Fibroblast of the aortic adventitia (primary cell): ENCODE data around the gene SH3TC2. TPM values are rescaled to one million over a fixed set of nuclear protein-coding genes. Genes with fewer than 3 reads are reported as not detected.

Experiments used
- DNase-seq: peaks from one replicate; pipeline ENCODE4 v3.0.0-alpha.2; 2010; ENCODE audit warnings: low read depth
- H3K4me3 ChIP-seq: 2 replicates; pipeline ENCODE4 v1.5.1; 2011; ENCODE audit warnings: low read depth, mild to moderate bottlenecking, control low read depth, low read length, moderate library complexity
- CTCF ChIP-seq: IDR thresholded peaks from 2 replicates; pipeline ENCODE4 v1.5.1; 2011; ENCODE audit warnings: mild to moderate bottlenecking, low read length, control low read depth, inconsistent platforms; ENCODE audit not compliant: insufficient read depth
- total RNA-seq: library from RNA; depleted of rRNA; stranded (reverse); fragments of >200 nt; gene quantifications from 2 replicates; pipeline ENCODE4 v1.2.3, GENCODE V29; 2012; ENCODE audit warnings: low replicate concordance

Gene SH3TC2
- total RNA-seq, 1 donor: 4.1 TPM

GRCh38 chr5:148965511-148966265, 97.2 kb downstream of the SH3TC2 start:
- no peak for TF ChIP-seq CTCF
- peak; percentile 81 for DNase-seq
- no peak overlapping the region for H3K4me3 ChIP-seq

GRCh38 chr5:148963664-148964063, 99.2 kb downstream of the SH3TC2 start:
- no peak for TF ChIP-seq CTCF
- H3K4me3 ChIP-seq: no peak overlapping the region
- no peak for DNase-seq

GRCh38 chr5:148962761-148963324, 100.0 kb downstream of the SH3TC2 start:
- no peak for TF ChIP-seq CTCF
- DNase-seq: no peak

GRCh38 chr5:148962200-148962550, 100.7 kb downstream of the SH3TC2 start:
- H3K4me3 ChIP-seq: no peak overlapping the region
- DNase-seq: no peak
- no peak for TF ChIP-seq CTCF

More at GRCh38 chr5:148962761-148963324, 100.0 kb downstream of the SH3TC2 start:
- no peak overlapping the region for H3K4me3 ChIP-seq

GRCh38 chr5:148961261-148962199, 101.3 kb downstream of the SH3TC2 start:
- DNase-seq: peak; percentile 28
- no peak for TF ChIP-seq CTCF
- no peak overlapping the region for H3K4me3 ChIP-seq

GRCh38 chr5:148960070-148960769, 102.6 kb downstream of the SH3TC2 start:
- no peak overlapping the region for H3K4me3 ChIP-seq
- no peak for TF ChIP-seq CTCF
- no peak for DNase-seq
